Measurements from ENCODE around the gene PAK5.
A peak's percentile ranks its signal among the peaks of the same experiment; 100 is the strongest.

Gene PAK5

GRCh38 chr20:9514072-9514460 is 324.8 kb downstream of the PAK5 start:
- no peaks in the 10 kb centered on the region for H3K9me3 ChIP-seq (ENCODE audit: control insufficient read depth in 5 of 5, low read length in 5 of 5)
- H3K4me1 ChIP-seq (ENCODE audit: control insufficient read depth in 5 of 5, insufficient read depth in 5 of 5, low read length in 5 of 5): peaks cover 0 to 21% (median 21%) of the 10 kb centered on the region in 5 donors
- peaks cover 5 to 39% (median 36%) of the 10 kb centered on the region in 5 donors for H3K27me3 ChIP-seq (ENCODE audit: control insufficient read depth in 5 of 5, insufficient read depth in 4 of 5, low read length in 5 of 5)
- H3K36me3 ChIP-seq (ENCODE audit: control insufficient read depth in 5 of 5, insufficient read depth in 5 of 5, low read length in 5 of 5): no peaks in the 10 kb centered on the region
- H3K4me3 ChIP-seq (ENCODE audit: low read depth in 1 of 5, low read length in 5 of 5): no peak overlapping the region
- H3K27ac ChIP-seq (ENCODE audit: low read depth, low read length): no peak overlapping the region
- no peak overlapping the region for H3K9ac ChIP-seq (ENCODE audit: low read length in 5 of 5)

- no peaks in the 10 kb centered on the region for H3K9me3 ChIP-seq (ENCODE audit: control insufficient read depth in 5 of 5, low read length in 5 of 5)
Measured at GRCh38 chr20:9510911-9511310, 328.0 kb downstream of the PAK5 start.

GRCh38 chr20:9509246-9509645 is 329.6 kb downstream of the PAK5 start:
- Histone ChIP-seq H3K27me3 (ENCODE audit: control insufficient read depth in 5 of 5, insufficient read depth in 4 of 5, low read length in 5 of 5) (peaks cover 29 to 49% (median 45%) of the 10 kb centered on the region in 5 donors), H3K9ac (ENCODE audit: low read length in 5 of 5) (no peak overlapping the region), H3K27ac (ENCODE audit: low read depth, low read length) (no peak overlapping the region), H3K36me3 (ENCODE audit: control insufficient read depth in 5 of 5, insufficient read depth in 5 of 5, low read length in 5 of 5) (no peaks in the 10 kb centered on the region), H3K4me1 (ENCODE audit: control insufficient read depth in 5 of 5, insufficient read depth in 5 of 5, low read length in 5 of 5) (peaks cover 0 to 23% (median 10%) of the 10 kb centered on the region in 5 donors), H3K4me3 (ENCODE audit: low read depth in 1 of 5, low read length in 5 of 5) (no peak overlapping the region), H3K9me3 (ENCODE audit: control insufficient read depth in 5 of 5, low read length in 5 of 5) (no peaks in the 10 kb centered on the region)

More at GRCh38 chr20:9510911-9511310, 328.0 kb downstream of the PAK5 start:
- Histone ChIP-seq H3K4me3 (ENCODE audit: low read depth in 1 of 5, low read length in 5 of 5) (no peak overlapping the region), H3K27ac (ENCODE audit: low read depth, low read length) (no peak overlapping the region), H3K9ac (ENCODE audit: low read length in 5 of 5) (no peak overlapping the region), H3K27me3 (ENCODE audit: control insufficient read depth in 5 of 5, insufficient read depth in 4 of 5, low read length in 5 of 5) (peaks cover 29 to 57% (median 52%) of the 10 kb centered on the region in 5 donors), H3K36me3 (ENCODE audit: control insufficient read depth in 5 of 5, insufficient read depth in 5 of 5, low read length in 5 of 5) (no peaks in the 10 kb centered on the region), H3K4me1 (ENCODE audit: control insufficient read depth in 5 of 5, insufficient read depth in 5 of 5, low read length in 5 of 5) (peaks cover 0 to 36% (median 24%) of the 10 kb centered on the region in 5 donors)

GRCh38 chr20:9508696-9509178 is 330.1 kb downstream of the PAK5 start:
- Histone ChIP-seq H3K36me3 (ENCODE audit: control insufficient read depth in 5 of 5, insufficient read depth in 5 of 5, low read length in 5 of 5) (no peaks in the 10 kb centered on the region), H3K4me1 (ENCODE audit: control insufficient read depth in 5 of 5, insufficient read depth in 5 of 5, low read length in 5 of 5) (peaks cover 0 to 23% (median 10%) of the 10 kb centered on the region in 5 donors), H3K27me3 (ENCODE audit: control insufficient read depth in 5 of 5, insufficient read depth in 4 of 5, low read length in 5 of 5) (peaks cover 29 to 45% (median 41%) of the 10 kb centered on the region in 5 donors), H3K9ac (ENCODE audit: low read length in 5 of 5) (no peak overlapping the region), H3K4me3 (ENCODE audit: low read depth in 1 of 5, low read length in 5 of 5) (no peak overlapping the region), H3K27ac (ENCODE audit: low read depth, low read length) (no peak overlapping the region), H3K9me3 (ENCODE audit: control insufficient read depth in 5 of 5, low read length in 5 of 5) (no peaks in the 10 kb centered on the region)

GRCh38 chr20:9508240-9508661 is 330.6 kb downstream of the PAK5 start:
- peaks cover 0 to 23% (median 10%) of the 10 kb centered on the region in 5 donors for H3K4me1 ChIP-seq (ENCODE audit: control insufficient read depth in 5 of 5, insufficient read depth in 5 of 5, low read length in 5 of 5)
- no peaks in the 10 kb centered on the region for H3K36me3 ChIP-seq (ENCODE audit: control insufficient read depth in 5 of 5, insufficient read depth in 5 of 5, low read length in 5 of 5)
- no peak overlapping the region for H3K27ac ChIP-seq (ENCODE audit: low read depth, low read length)
- H3K27me3 ChIP-seq (ENCODE audit: control insufficient read depth in 5 of 5, insufficient read depth in 4 of 5, low read length in 5 of 5): peaks cover 29 to 45% (median 41%) of the 10 kb centered on the region in 5 donors
- no peak overlapping the region for H3K9ac ChIP-seq (ENCODE audit: low read length in 5 of 5)
- no peaks in the 10 kb centered on the region for H3K9me3 ChIP-seq (ENCODE audit: control insufficient read depth in 5 of 5, low read length in 5 of 5)
- H3K4me3 ChIP-seq (ENCODE audit: low read depth in 1 of 5, low read length in 5 of 5): no peak overlapping the region

GRCh38 chr20:9507544-9508239 is 331.2 kb downstream of the PAK5 start:
- H3K9me3 ChIP-seq (ENCODE audit: control insufficient read depth in 5 of 5, low read length in 5 of 5): no peaks in the 10 kb centered on the region
- H3K9ac ChIP-seq (ENCODE audit: low read length in 5 of 5): no peak overlapping the region
- H3K4me3 ChIP-seq (ENCODE audit: low read depth in 1 of 5, low read length in 5 of 5): no peak overlapping the region
- H3K36me3 ChIP-seq (ENCODE audit: control insufficient read depth in 5 of 5, insufficient read depth in 5 of 5, low read length in 5 of 5): no peaks in the 10 kb centered on the region
- peaks cover 0 to 23% (median 10%) of the 10 kb centered on the region in 5 donors for H3K4me1 ChIP-seq (ENCODE audit: control insufficient read depth in 5 of 5, insufficient read depth in 5 of 5, low read length in 5 of 5)
- H3K27ac ChIP-seq (ENCODE audit: low read depth, low read length): no peak overlapping the region
- H3K27me3 ChIP-seq (ENCODE audit: control insufficient read depth in 5 of 5, insufficient read depth in 4 of 5, low read length in 5 of 5): peaks cover 29 to 45% (median 41%) of the 10 kb centered on the region in 5 donors

GRCh38 chr20:9506964-9507369 is 331.9 kb downstream of the PAK5 start:
- Histone ChIP-seq H3K9ac (ENCODE audit: low read length in 5 of 5) (no peak overlapping the region), H3K36me3 (ENCODE audit: control insufficient read depth in 5 of 5, insufficient read depth in 5 of 5, low read length in 5 of 5) (no peaks in the 10 kb centered on the region), H3K4me3 (ENCODE audit: low read depth in 1 of 5, low read length in 5 of 5) (peak overlapping the region in 2 of 5 donors; percentile 1 to 43), H3K4me1 (ENCODE audit: control insufficient read depth in 5 of 5, insufficient read depth in 5 of 5, low read length in 5 of 5) (peaks cover 0 to 23% (median 10%) of the 10 kb centered on the region in 5 donors), H3K27me3 (ENCODE audit: control insufficient read depth in 5 of 5, insufficient read depth in 4 of 5, low read length in 5 of 5) (peaks cover 29 to 45% (median 41%) of the 10 kb centered on the region in 5 donors), H3K9me3 (ENCODE audit: control insufficient read depth in 5 of 5, low read length in 5 of 5) (no peaks in the 10 kb centered on the region), H3K27ac (ENCODE audit: low read depth, low read length) (no peak overlapping the region)

GRCh38 chr20:9506280-9506821 is 332.5 kb downstream of the PAK5 start:
- peaks cover 29 to 44% (median 39%) of the 10 kb centered on the region in 5 donors for H3K27me3 ChIP-seq (ENCODE audit: control insufficient read depth in 5 of 5, insufficient read depth in 4 of 5, low read length in 5 of 5)
- no peaks in the 10 kb centered on the region for H3K36me3 ChIP-seq (ENCODE audit: control insufficient read depth in 5 of 5, insufficient read depth in 5 of 5, low read length in 5 of 5)
- H3K27ac ChIP-seq (ENCODE audit: low read depth, low read length): no peak overlapping the region
- H3K4me3 ChIP-seq (ENCODE audit: low read depth in 1 of 5, low read length in 5 of 5): peak overlapping the region in 2 of 5 donors; percentile 1 to 43
- H3K9ac ChIP-seq (ENCODE audit: low read length in 5 of 5): no peak overlapping the region
- peaks cover 0 to 23% (median 10%) of the 10 kb centered on the region in 5 donors for H3K4me1 ChIP-seq (ENCODE audit: control insufficient read depth in 5 of 5, insufficient read depth in 5 of 5, low read length in 5 of 5)
- no peaks in the 10 kb centered on the region for H3K9me3 ChIP-seq (ENCODE audit: control insufficient read depth in 5 of 5, low read length in 5 of 5)

- Histone ChIP-seq H3K27me3 (ENCODE audit: control insufficient read depth in 5 of 5, insufficient read depth in 4 of 5, low read length in 5 of 5) (peaks cover 27 to 34% (median 32%) of the 10 kb centered on the region in 5 donors), H3K4me1 (ENCODE audit: control insufficient read depth in 5 of 5, insufficient read depth in 5 of 5, low read length in 5 of 5) (peaks cover 0 to 33% (median 16%) of the 10 kb centered on the region in 5 donors), H3K36me3 (ENCODE audit: control insufficient read depth in 5 of 5, insufficient read depth in 5 of 5, low read length in 5 of 5) (no peaks in the 10 kb centered on the region), H3K9ac (ENCODE audit: low read length in 5 of 5) (no peak overlapping the region), H3K27ac (ENCODE audit: low read depth, low read length) (no peak overlapping the region), H3K9me3 (ENCODE audit: control insufficient read depth in 5 of 5, low read length in 5 of 5) (no peaks in the 10 kb centered on the region), H3K4me3 (ENCODE audit: low read depth in 1 of 5, low read length in 5 of 5) (no peak overlapping the region)
Measured at GRCh38 chr20:9503526-9504245, 335.2 kb downstream of the PAK5 start.

Measured in subcutaneous abdominal adipose tissue (tissue), 5 donors.